Measurements from ENCODE around the gene TERB2.
"Not testable (repeated sequence)": the region's sequence is repeated elsewhere in the genome, so short reads cannot be mapped to it uniquely, and the experiment has no call there.

TERB2 gene

DNA sequence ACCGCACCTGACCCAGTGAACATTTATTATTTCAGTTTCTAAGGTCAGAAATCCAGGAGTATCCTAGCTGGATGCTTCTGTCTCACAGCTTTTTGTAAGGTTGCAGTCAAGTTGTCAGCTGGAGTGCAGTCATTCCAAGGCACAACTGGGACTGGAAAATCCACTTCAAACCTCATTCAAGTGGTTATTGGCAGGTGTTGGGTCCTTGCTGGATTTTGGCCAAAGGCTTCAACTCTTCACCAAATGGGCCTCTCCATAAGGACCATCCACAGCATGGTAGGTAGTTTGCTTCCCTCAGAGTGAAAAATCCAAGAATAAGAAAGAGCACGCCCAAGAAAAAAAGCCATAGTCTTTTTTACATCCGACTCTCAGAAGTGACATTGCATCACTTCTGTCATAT, 19.7 kb downstream of the TERB2 start:
- not testable (repeated sequence) for H3K4me1 ChIP-seq (ENCODE audit: control insufficient read depth, insufficient read depth, low read length); H3K4me3 ChIP-seq (ENCODE audit: low read length); H3K9me3 ChIP-seq (ENCODE audit: control insufficient read depth, insufficient read depth, low read length); DNase-seq (ENCODE audit: low read depth, low spot score); H3K36me3 ChIP-seq (ENCODE audit: control insufficient read depth, insufficient read depth, low read length); H3K27me3 ChIP-seq (ENCODE audit: control insufficient read depth, insufficient read depth, low read length); H3K27ac ChIP-seq (ENCODE audit: low read length)
- WGBS (ENCODE audit: insufficient coverage, insufficient read length): no CpG with 5 or more reads among the region's 3 CpGs

DNA sequence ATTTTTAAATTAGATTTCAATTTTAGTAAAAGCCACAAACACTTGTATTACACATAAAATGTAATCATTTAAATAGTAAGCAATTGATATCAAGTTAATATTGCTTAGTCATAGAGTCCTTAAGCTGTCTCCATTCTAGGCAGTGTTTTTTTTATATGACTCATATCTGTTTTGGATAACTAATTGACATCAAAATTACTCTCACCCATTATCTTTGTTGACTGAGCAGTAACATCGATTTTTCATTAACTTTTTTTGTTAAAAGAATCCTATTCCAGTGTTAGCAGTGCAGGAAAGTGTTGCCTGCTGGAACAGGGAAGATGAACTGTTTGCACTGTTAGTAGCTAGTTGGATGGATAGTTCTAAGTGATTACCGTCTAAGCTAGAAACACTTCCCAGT, 21.3 kb downstream of the TERB2 start:
- H3K27ac ChIP-seq (ENCODE audit: low read length); H3K4me1 ChIP-seq (ENCODE audit: control insufficient read depth, insufficient read depth, low read length); H3K36me3 ChIP-seq (ENCODE audit: control insufficient read depth, insufficient read depth, low read length); DNase-seq (ENCODE audit: low read depth, low spot score); H3K9me3 ChIP-seq (ENCODE audit: control insufficient read depth, insufficient read depth, low read length); H3K27me3 ChIP-seq (ENCODE audit: control insufficient read depth, insufficient read depth, low read length); H3K4me3 ChIP-seq (ENCODE audit: low read length): not testable (repeated sequence)
- WGBS (ENCODE audit: insufficient coverage, insufficient read length): no CpG with 5 or more reads among the region's 2 CpGs

GRCh38 chr15:44979617-44980339, 23.3 kb downstream of the TERB2 start:
- not testable (repeated sequence) for DNase-seq (ENCODE audit: low read depth, low spot score); H3K9me3 ChIP-seq (ENCODE audit: control insufficient read depth, insufficient read depth, low read length); H3K4me1 ChIP-seq (ENCODE audit: control insufficient read depth, insufficient read depth, low read length); H3K4me3 ChIP-seq (ENCODE audit: low read length); H3K27me3 ChIP-seq (ENCODE audit: control insufficient read depth, insufficient read depth, low read length); H3K36me3 ChIP-seq (ENCODE audit: control insufficient read depth, insufficient read depth, low read length); H3K27ac ChIP-seq (ENCODE audit: low read length)
- WGBS (ENCODE audit: insufficient coverage, insufficient read length): no CpG with 5 or more reads among the region's 2 CpGs

DNA sequence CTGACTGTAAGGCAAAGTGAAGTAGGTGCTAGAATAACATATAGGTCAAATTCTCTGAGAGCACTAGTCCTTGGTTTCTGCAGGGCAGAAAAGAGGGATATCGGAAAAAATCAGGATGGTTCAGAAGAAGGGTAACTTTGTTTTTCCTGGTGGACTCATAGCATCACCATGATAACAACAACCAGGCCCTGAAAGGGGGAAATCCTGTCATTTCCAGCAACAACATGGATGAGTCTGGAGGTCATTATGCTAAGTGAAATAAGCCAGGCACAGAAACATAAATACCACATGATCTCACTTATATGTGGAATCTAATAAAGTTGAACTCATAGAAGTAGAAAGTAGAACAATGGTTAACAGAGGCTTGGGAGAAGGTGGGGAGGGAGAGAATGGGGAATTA, 27.7 kb downstream of the TERB2 start:
- not testable (repeated sequence) for H3K4me3 ChIP-seq (ENCODE audit: low read length); H3K27ac ChIP-seq (ENCODE audit: low read length); H3K4me1 ChIP-seq (ENCODE audit: control insufficient read depth, insufficient read depth, low read length); DNase-seq (ENCODE audit: low read depth, low spot score); H3K9me3 ChIP-seq (ENCODE audit: control insufficient read depth, insufficient read depth, low read length); H3K27me3 ChIP-seq (ENCODE audit: control insufficient read depth, insufficient read depth, low read length); H3K36me3 ChIP-seq (ENCODE audit: control insufficient read depth, insufficient read depth, low read length)
- no CpG with 5 or more reads among the region's 1 CpG for WGBS (ENCODE audit: insufficient coverage, insufficient read length)

DNA sequence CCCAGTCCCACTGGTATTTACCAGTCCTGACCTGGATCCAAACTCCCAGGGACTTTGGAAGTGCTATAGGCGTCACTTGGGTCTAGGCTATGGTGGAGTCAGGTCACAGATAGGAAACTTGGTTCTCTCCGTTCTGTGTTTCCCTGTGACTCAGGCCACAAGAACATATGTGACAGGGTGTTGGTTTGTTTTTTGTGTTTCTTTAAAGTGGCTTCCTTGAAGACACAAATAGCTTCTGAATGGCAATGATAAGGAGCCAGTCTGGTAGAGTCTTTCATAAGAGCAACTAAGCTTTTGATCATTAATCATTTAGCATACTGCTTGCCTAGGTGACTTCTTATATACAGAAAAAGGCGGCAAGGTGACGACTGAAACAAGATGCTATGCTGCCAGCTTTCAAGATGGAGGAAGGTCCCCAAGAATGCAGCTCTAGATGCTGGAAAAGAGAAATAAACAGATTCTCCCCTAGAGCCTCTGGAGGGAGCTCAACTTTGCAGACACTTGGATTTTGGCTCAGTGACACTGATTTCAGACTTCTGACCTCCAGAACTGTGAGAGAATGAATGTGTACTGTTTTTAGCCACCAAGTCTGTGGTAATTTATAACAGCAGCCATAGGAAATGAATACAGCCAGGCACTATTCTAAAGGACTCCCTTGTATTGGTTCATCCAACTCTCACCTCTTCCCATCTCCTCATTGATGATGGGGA, 30.0 kb downstream of the TERB2 start:
- WGBS (ENCODE audit: insufficient coverage, insufficient read length): no CpG with 5 or more reads among the region's 4 CpGs
- DNase-seq (ENCODE audit: low read depth, low spot score); H3K4me1 ChIP-seq (ENCODE audit: control insufficient read depth, insufficient read depth, low read length); H3K27ac ChIP-seq (ENCODE audit: low read length); H3K27me3 ChIP-seq (ENCODE audit: control insufficient read depth, insufficient read depth, low read length); H3K9me3 ChIP-seq (ENCODE audit: control insufficient read depth, insufficient read depth, low read length); H3K36me3 ChIP-seq (ENCODE audit: control insufficient read depth, insufficient read depth, low read length); H3K4me3 ChIP-seq (ENCODE audit: low read length): not testable (repeated sequence)

DNA sequence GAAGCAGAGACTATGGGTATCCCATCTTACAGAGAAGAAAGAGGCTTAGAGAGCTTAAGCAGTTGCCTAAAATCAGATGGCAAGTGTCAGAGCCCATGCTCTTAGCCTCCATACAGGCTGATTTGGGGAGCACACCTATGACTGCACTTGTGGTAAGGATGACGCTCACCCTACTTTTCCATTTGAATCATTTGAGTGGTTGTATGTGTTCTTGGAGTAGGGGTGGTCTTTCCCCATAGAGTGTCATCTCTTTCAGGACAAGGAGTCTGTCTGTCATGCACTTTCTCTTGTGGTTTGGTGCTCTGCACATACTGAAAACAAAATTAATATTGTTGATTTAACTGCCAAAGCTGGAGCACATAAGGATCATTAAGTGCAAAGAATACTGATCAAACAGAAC, 31.2 kb downstream of the TERB2 start:
- not testable (repeated sequence) for H3K27me3 ChIP-seq (ENCODE audit: control insufficient read depth, insufficient read depth, low read length); H3K9me3 ChIP-seq (ENCODE audit: control insufficient read depth, insufficient read depth, low read length); H3K27ac ChIP-seq (ENCODE audit: low read length); H3K4me1 ChIP-seq (ENCODE audit: control insufficient read depth, insufficient read depth, low read length); H3K4me3 ChIP-seq (ENCODE audit: low read length); DNase-seq (ENCODE audit: low read depth, low spot score); H3K36me3 ChIP-seq (ENCODE audit: control insufficient read depth, insufficient read depth, low read length)
- WGBS (ENCODE audit: insufficient coverage, insufficient read length): no CpG with 5 or more reads among the region's 1 CpG

DNA sequence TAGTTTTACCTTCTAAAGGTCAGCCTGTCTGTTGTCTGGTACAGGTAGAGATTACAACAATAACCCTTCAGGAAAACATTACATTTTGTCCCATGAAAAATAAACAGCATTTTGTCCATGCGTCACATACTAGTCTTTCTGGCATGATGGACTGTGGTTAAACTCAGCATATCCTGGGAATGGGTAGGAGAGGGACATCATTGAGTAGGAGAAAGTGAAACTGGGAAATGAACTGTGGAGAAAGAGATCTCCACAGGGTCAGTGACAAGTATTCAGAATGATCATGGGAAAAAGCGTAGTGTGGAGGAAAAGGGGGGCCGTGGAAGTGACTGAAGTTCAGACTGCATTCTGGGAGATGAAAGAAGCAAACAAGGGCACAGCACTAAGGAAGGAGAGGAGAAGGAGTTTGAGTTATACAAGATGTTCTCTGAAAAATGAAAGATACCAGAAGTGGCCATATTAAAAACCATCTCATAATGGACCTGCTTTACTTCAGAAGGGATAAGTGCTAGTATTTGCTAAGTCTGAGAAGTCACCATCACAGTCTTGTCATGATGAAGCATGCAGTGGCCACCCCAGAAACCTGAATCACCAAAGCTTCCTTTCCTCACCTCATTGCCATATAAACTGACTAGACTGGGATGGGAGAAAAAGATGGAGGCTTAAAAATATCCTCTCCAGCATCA, 31.8 kb downstream of the TERB2 start:
- no CpG with 5 or more reads among the region's 3 CpGs for WGBS (ENCODE audit: insufficient coverage, insufficient read length)
- not testable (repeated sequence) for H3K4me1 ChIP-seq (ENCODE audit: control insufficient read depth, insufficient read depth, low read length); H3K9me3 ChIP-seq (ENCODE audit: control insufficient read depth, insufficient read depth, low read length); H3K27me3 ChIP-seq (ENCODE audit: control insufficient read depth, insufficient read depth, low read length); H3K4me3 ChIP-seq (ENCODE audit: low read length); DNase-seq (ENCODE audit: low read depth, low spot score); H3K36me3 ChIP-seq (ENCODE audit: control insufficient read depth, insufficient read depth, low read length); H3K27ac ChIP-seq (ENCODE audit: low read length)

GRCh38 chr15:44988870-44989219, 32.4 kb downstream of the TERB2 start:
- DNase-seq (ENCODE audit: low read depth, low spot score); H3K27me3 ChIP-seq (ENCODE audit: control insufficient read depth, insufficient read depth, low read length); H3K9me3 ChIP-seq (ENCODE audit: control insufficient read depth, insufficient read depth, low read length); H3K36me3 ChIP-seq (ENCODE audit: control insufficient read depth, insufficient read depth, low read length); H3K27ac ChIP-seq (ENCODE audit: low read length); H3K4me1 ChIP-seq (ENCODE audit: control insufficient read depth, insufficient read depth, low read length); H3K4me3 ChIP-seq (ENCODE audit: low read length): not testable (repeated sequence)
- WGBS (ENCODE audit: insufficient coverage, insufficient read length): no CpG with 5 or more reads among the region's 5 CpGs

DNA sequence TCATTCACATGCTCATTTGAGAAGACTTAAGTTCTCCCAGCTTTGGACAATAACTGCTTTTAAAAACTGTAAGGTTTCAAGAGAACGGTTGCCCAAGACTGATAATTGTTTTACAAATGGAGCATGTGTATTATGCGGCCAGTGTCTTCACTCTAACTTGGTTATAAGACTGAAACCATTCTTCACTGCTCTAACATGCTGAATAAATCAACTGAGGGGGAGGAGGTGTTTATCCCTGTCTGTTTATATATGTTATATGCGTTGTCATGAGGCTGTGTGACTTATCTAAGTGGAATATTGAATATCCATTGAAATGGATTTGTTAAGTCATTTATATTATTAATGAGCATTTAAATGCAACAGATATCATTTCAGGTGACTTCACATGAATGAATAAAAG, 41.1 kb downstream of the TERB2 start:
- not testable (repeated sequence) for H3K27me3 ChIP-seq (ENCODE audit: control insufficient read depth, insufficient read depth, low read length); H3K4me1 ChIP-seq (ENCODE audit: control insufficient read depth, insufficient read depth, low read length); H3K4me3 ChIP-seq (ENCODE audit: low read length); H3K9me3 ChIP-seq (ENCODE audit: control insufficient read depth, insufficient read depth, low read length); H3K27ac ChIP-seq (ENCODE audit: low read length); DNase-seq (ENCODE audit: low read depth, low spot score); H3K36me3 ChIP-seq (ENCODE audit: control insufficient read depth, insufficient read depth, low read length)
- WGBS (ENCODE audit: insufficient coverage, insufficient read length): no CpG with 5 or more reads among the region's 3 CpGs

- no peaks in the 10 kb centered on the region for H3K36me3 ChIP-seq (ENCODE audit: control insufficient read depth, insufficient read depth, low read length)
- no peaks in the 10 kb centered on the region for H3K4me1 ChIP-seq (ENCODE audit: control insufficient read depth, insufficient read depth, low read length)
- no peak overlapping the region for H3K4me3 ChIP-seq (ENCODE audit: low read length)
- no peak overlapping the region for H3K27ac ChIP-seq (ENCODE audit: low read length)
- no peak for DNase-seq (ENCODE audit: low read depth, low spot score)
- WGBS (ENCODE audit: insufficient coverage, insufficient read length): no CpG with 5 or more reads among the region's 2 CpGs
- no peaks in the 10 kb centered on the region for H3K27me3 ChIP-seq (ENCODE audit: control insufficient read depth, insufficient read depth, low read length)
- no peaks in the 10 kb centered on the region for H3K9me3 ChIP-seq (ENCODE audit: control insufficient read depth, insufficient read depth, low read length)
These were observed 42.6 kb downstream of the TERB2 start for GRCh38 chr15:44999105-44999504.
